Measurements from ENCODE around the gene PMVK.

Gene PMVK

GRCh38 chr1:154959426-154959780 is 22.9 kb upstream of the PMVK start:
- Histone ChIP-seq H3K4me3 (ENCODE audit: low read depth in 1 of 5, low read length in 5 of 5) (no peak overlapping the region), H3K9ac (ENCODE audit: low read length in 5 of 5) (no peak overlapping the region), H3K36me3 (ENCODE audit: control insufficient read depth in 5 of 5, insufficient read depth in 5 of 5, low read length in 5 of 5) (peaks cover 0 to 35% (median 30%) of the 10 kb centered on the region in 5 donors), H3K27me3 (ENCODE audit: control insufficient read depth in 5 of 5, insufficient read depth in 4 of 5, low read length in 5 of 5) (no peaks in the 10 kb centered on the region), H3K4me1 (ENCODE audit: control insufficient read depth in 5 of 5, insufficient read depth in 5 of 5, low read length in 5 of 5) (peaks cover 20 to 63% (median 54%) of the 10 kb centered on the region in 5 donors), H3K27ac (ENCODE audit: low read depth, low read length) (no peak overlapping the region), H3K9me3 (ENCODE audit: control insufficient read depth in 5 of 5, low read length in 5 of 5) (no peaks in the 10 kb centered on the region)

GRCh38 chr1:154958681-154959425 is 22.3 kb upstream of the PMVK start:
- H3K4me3 ChIP-seq (ENCODE audit: low read depth in 1 of 5, low read length in 5 of 5): no peak overlapping the region
- no peaks in the 10 kb centered on the region for H3K27me3 ChIP-seq (ENCODE audit: control insufficient read depth in 5 of 5, insufficient read depth in 4 of 5, low read length in 5 of 5)
- H3K4me1 ChIP-seq (ENCODE audit: control insufficient read depth in 5 of 5, insufficient read depth in 5 of 5, low read length in 5 of 5): peaks cover 20 to 69% (median 59%) of the 10 kb centered on the region in 5 donors
- peaks cover 0 to 31% (median 24%) of the 10 kb centered on the region in 5 donors for H3K36me3 ChIP-seq (ENCODE audit: control insufficient read depth in 5 of 5, insufficient read depth in 5 of 5, low read length in 5 of 5)
- no peaks in the 10 kb centered on the region for H3K9me3 ChIP-seq (ENCODE audit: control insufficient read depth in 5 of 5, low read length in 5 of 5)
- no peak overlapping the region for H3K9ac ChIP-seq (ENCODE audit: low read length in 5 of 5)
- peak overlapping the region; percentile 37 for H3K27ac ChIP-seq (ENCODE audit: low read depth, low read length)

- H3K9me3 ChIP-seq (ENCODE audit: control insufficient read depth in 5 of 5, low read length in 5 of 5): no peaks in the 10 kb centered on the region
- no peak overlapping the region for H3K4me3 ChIP-seq (ENCODE audit: low read depth in 1 of 5, low read length in 5 of 5)
- H3K4me1 ChIP-seq (ENCODE audit: control insufficient read depth in 5 of 5, insufficient read depth in 5 of 5, low read length in 5 of 5): peaks cover 20 to 75% (median 64%) of the 10 kb centered on the region in 5 donors
- H3K9ac ChIP-seq (ENCODE audit: low read length in 5 of 5): no peak overlapping the region
- no peaks in the 10 kb centered on the region for H3K27me3 ChIP-seq (ENCODE audit: control insufficient read depth in 5 of 5, insufficient read depth in 4 of 5, low read length in 5 of 5)
- peak overlapping the region; percentile 37 for H3K27ac ChIP-seq (ENCODE audit: low read depth, low read length)
- H3K36me3 ChIP-seq (ENCODE audit: control insufficient read depth in 5 of 5, insufficient read depth in 5 of 5, low read length in 5 of 5): peaks cover 0 to 23% (median 16%) of the 10 kb centered on the region in 5 donors
Observed at GRCh38 chr1:154958036-154958435, 21.5 kb upstream of the PMVK start.

GRCh38 chr1:154957091-154957657 is 20.7 kb upstream of the PMVK start:
- Histone ChIP-seq H3K36me3 (ENCODE audit: control insufficient read depth in 5 of 5, insufficient read depth in 5 of 5, low read length in 5 of 5) (peaks cover 0 to 21% (median 16%) of the 10 kb centered on the region in 5 donors), H3K4me1 (ENCODE audit: control insufficient read depth in 5 of 5, insufficient read depth in 5 of 5, low read length in 5 of 5) (peaks cover 20 to 75% (median 62%) of the 10 kb centered on the region in 5 donors), H3K27me3 (ENCODE audit: control insufficient read depth in 5 of 5, insufficient read depth in 4 of 5, low read length in 5 of 5) (no peaks in the 10 kb centered on the region), H3K9me3 (ENCODE audit: control insufficient read depth in 5 of 5, low read length in 5 of 5) (no peaks in the 10 kb centered on the region), H3K27ac (ENCODE audit: low read depth, low read length) (peak overlapping the region; percentile 35), H3K9ac (ENCODE audit: low read length in 5 of 5) (peak overlapping the region in 2 of 5 donors; percentile 73 to 80), H3K4me3 (ENCODE audit: low read depth in 1 of 5, low read length in 5 of 5) (peak overlapping the region in 2 of 5 donors; percentile 70 to 84)

GRCh38 chr1:154956544-154956941 is 20.0 kb upstream of the PMVK start:
- Histone ChIP-seq H3K4me3 (ENCODE audit: low read depth in 1 of 5, low read length in 5 of 5) (peak overlapping the region; percentile 70 to 84 (median 80)), H3K27me3 (ENCODE audit: control insufficient read depth in 5 of 5, insufficient read depth in 4 of 5, low read length in 5 of 5) (no peaks in the 10 kb centered on the region), H3K9ac (ENCODE audit: low read length in 5 of 5) (peak overlapping the region in 4 of 5 donors; percentile 54 to 80 (median 74)), H3K36me3 (ENCODE audit: control insufficient read depth in 5 of 5, insufficient read depth in 5 of 5, low read length in 5 of 5) (peaks cover 0 to 24% (median 16%) of the 10 kb centered on the region in 5 donors), H3K9me3 (ENCODE audit: control insufficient read depth in 5 of 5, low read length in 5 of 5) (no peaks in the 10 kb centered on the region), H3K4me1 (ENCODE audit: control insufficient read depth in 5 of 5, insufficient read depth in 5 of 5, low read length in 5 of 5) (peaks cover 23 to 75% (median 66%) of the 10 kb centered on the region in 5 donors), H3K27ac (ENCODE audit: low read depth, low read length) (peak overlapping the region; percentile 35)

- H3K4me3 ChIP-seq (ENCODE audit: low read depth in 1 of 5, low read length in 5 of 5): peak within 1 kb of the TSS; percentile 70 to 84 (median 80)
- H3K27me3 ChIP-seq (ENCODE audit: control insufficient read depth in 5 of 5, insufficient read depth in 4 of 5, low read length in 5 of 5): no peaks in the 10 kb centered on the region
- peak within 1 kb of the TSS; percentile 16 to 80 (median 73) for H3K9ac ChIP-seq (ENCODE audit: low read length in 5 of 5)
- peak within 1 kb of the TSS; percentile 35 for H3K27ac ChIP-seq (ENCODE audit: low read depth, low read length)
- no peaks in the 10 kb centered on the region for H3K9me3 ChIP-seq (ENCODE audit: control insufficient read depth in 5 of 5, low read length in 5 of 5)
- H3K36me3 ChIP-seq (ENCODE audit: control insufficient read depth in 5 of 5, insufficient read depth in 5 of 5, low read length in 5 of 5): peaks cover 0 to 30% (median 20%) of the 10 kb centered on the region in 5 donors
- H3K4me1 ChIP-seq (ENCODE audit: control insufficient read depth in 5 of 5, insufficient read depth in 5 of 5, low read length in 5 of 5): peaks cover 22 to 71% (median 63%) of the 10 kb centered on the region in 5 donors
Observed at GRCh38 chr1:154955718-154956543, 19.4 kb upstream of the PMVK start, which contains the start of gene PBXIP1. TSS of gene PBXIP1 (minus strand) at chr1:154956099. CDS start at chr1:154953721, 2,378 bp downstream.

- H3K4me1 ChIP-seq (ENCODE audit: control insufficient read depth in 5 of 5, insufficient read depth in 5 of 5, low read length in 5 of 5): peaks cover 16 to 65% (median 55%) of the 10 kb centered on the region in 5 donors
- H3K4me3 ChIP-seq (ENCODE audit: low read depth in 1 of 5, low read length in 5 of 5): peak overlapping the region; percentile 70 to 84 (median 80)
- peak overlapping the region; percentile 35 for H3K27ac ChIP-seq (ENCODE audit: low read depth, low read length)
- H3K36me3 ChIP-seq (ENCODE audit: control insufficient read depth in 5 of 5, insufficient read depth in 5 of 5, low read length in 5 of 5): peaks cover 0 to 38% (median 27%) of the 10 kb centered on the region in 5 donors
- H3K9ac ChIP-seq (ENCODE audit: low read length in 5 of 5): peak overlapping the region; percentile 16 to 80 (median 73)
- no peaks in the 10 kb centered on the region for H3K27me3 ChIP-seq (ENCODE audit: control insufficient read depth in 5 of 5, insufficient read depth in 4 of 5, low read length in 5 of 5)
- H3K9me3 ChIP-seq (ENCODE audit: control insufficient read depth in 5 of 5, low read length in 5 of 5): no peaks in the 10 kb centered on the region
Observed at GRCh38 chr1:154955039-154955717, 18.7 kb upstream of the PMVK start.

GRCh38 chr1:154954541-154954940 is 18.0 kb upstream of the PMVK start:
- peaks cover 16 to 65% (median 55%) of the 10 kb centered on the region in 5 donors for H3K4me1 ChIP-seq (ENCODE audit: control insufficient read depth in 5 of 5, insufficient read depth in 5 of 5, low read length in 5 of 5)
- peak overlapping the region; percentile 70 to 84 (median 80) for H3K4me3 ChIP-seq (ENCODE audit: low read depth in 1 of 5, low read length in 5 of 5)
- peak overlapping the region in 1 of 5 donors; percentile 38 for H3K9ac ChIP-seq (ENCODE audit: low read length in 5 of 5)
- no peaks in the 10 kb centered on the region for H3K9me3 ChIP-seq (ENCODE audit: control insufficient read depth in 5 of 5, low read length in 5 of 5)
- H3K36me3 ChIP-seq (ENCODE audit: control insufficient read depth in 5 of 5, insufficient read depth in 5 of 5, low read length in 5 of 5): peaks cover 0 to 35% (median 24%) of the 10 kb centered on the region in 5 donors
- no peaks in the 10 kb centered on the region for H3K27me3 ChIP-seq (ENCODE audit: control insufficient read depth in 5 of 5, insufficient read depth in 4 of 5, low read length in 5 of 5)
- no peak overlapping the region for H3K27ac ChIP-seq (ENCODE audit: low read depth, low read length)

- Histone ChIP-seq H3K4me1 (ENCODE audit: control insufficient read depth in 5 of 5, insufficient read depth in 5 of 5, low read length in 5 of 5) (peaks cover 16 to 60% (median 55%) of the 10 kb centered on the region in 5 donors), H3K27ac (ENCODE audit: low read depth, low read length) (no peak overlapping the region), H3K9ac (ENCODE audit: low read length in 5 of 5) (peak overlapping the region in 1 of 5 donors; percentile 42), H3K9me3 (ENCODE audit: control insufficient read depth in 5 of 5, low read length in 5 of 5) (no peaks in the 10 kb centered on the region), H3K36me3 (ENCODE audit: control insufficient read depth in 5 of 5, insufficient read depth in 5 of 5, low read length in 5 of 5) (peaks cover 0 to 28% (median 18%) of the 10 kb centered on the region in 5 donors), H3K27me3 (ENCODE audit: control insufficient read depth in 5 of 5, insufficient read depth in 4 of 5, low read length in 5 of 5) (no peaks in the 10 kb centered on the region), H3K4me3 (ENCODE audit: low read depth in 1 of 5, low read length in 5 of 5) (peak overlapping the region in 1 of 5 donors; percentile 9)
Observed at GRCh38 chr1:154953611-154954038, 17.1 kb upstream of the PMVK start.
